HL-60 (cell line): ENCODE measurements around the gene UBTD2.

Source experiments
- DNase-seq, 2 experiments: peaks; one replicate each; pipeline ENCODE4 v3.0.0-alpha.2; 2010 to 2020; ENCODE audit warnings: low read depth in 1 of 2, low spot score in 1 of 2
- H3K27ac ChIP-seq: fragments of 250-450 bp; sonication (Bioruptor Pico); replicated peaks from 2 replicates; pipeline ENCODE4 v1.5.1; 2020; ENCODE audit warnings: mild to moderate bottlenecking, moderate library complexity
- H3K27me3 ChIP-seq: fragments of 250-450 bp; sonication (Bioruptor Pico); 2 replicates; pipeline ENCODE4 v1.5.1; 2021; ENCODE audit warnings: mild to moderate bottlenecking, moderate library complexity; ENCODE audit not compliant: insufficient read depth, poor library complexity, severe bottlenecking
- H3K4me3 ChIP-seq: replicated peaks from 2 replicates; pipeline ENCODE4 v1.5.1; 2011; ENCODE audit warnings: mild to moderate bottlenecking, control low read depth, low read length; ENCODE audit not compliant: insufficient read depth
- GABPA ChIP-seq: IDR thresholded peaks from 2 replicates; pipeline ENCODE4 v1.6.1; 2012; ENCODE audit warnings: low read depth
- POLR2AphosphoS5 ChIP-seq: IDR thresholded peaks from 2 replicates; pipeline ENCODE4 v1.6.1; 2012; ENCODE audit warnings: low read depth
- SPI1 ChIP-seq: IDR thresholded peaks from 2 replicates; pipeline ENCODE4 v1.6.1; 2012; ENCODE audit warnings: low read depth, mild to moderate bottlenecking, borderline replicate concordance
- TF ChIP-seq, protein P1 (sequence below): IDR thresholded peaks from one replicate; pipeline ENCODE4 v1.5.1; 2011; ENCODE audit warnings: low read length, control low read depth, inconsistent platforms; ENCODE audit not compliant: insufficient read depth
- TF ChIP-seq, protein P2 (sequence below): IDR thresholded peaks from 2 replicates; pipeline ENCODE4 v1.6.1; 2012; ENCODE audit warnings: low read depth; ENCODE audit not compliant: insufficient replicate concordance

UBTD2 gene

DNA sequence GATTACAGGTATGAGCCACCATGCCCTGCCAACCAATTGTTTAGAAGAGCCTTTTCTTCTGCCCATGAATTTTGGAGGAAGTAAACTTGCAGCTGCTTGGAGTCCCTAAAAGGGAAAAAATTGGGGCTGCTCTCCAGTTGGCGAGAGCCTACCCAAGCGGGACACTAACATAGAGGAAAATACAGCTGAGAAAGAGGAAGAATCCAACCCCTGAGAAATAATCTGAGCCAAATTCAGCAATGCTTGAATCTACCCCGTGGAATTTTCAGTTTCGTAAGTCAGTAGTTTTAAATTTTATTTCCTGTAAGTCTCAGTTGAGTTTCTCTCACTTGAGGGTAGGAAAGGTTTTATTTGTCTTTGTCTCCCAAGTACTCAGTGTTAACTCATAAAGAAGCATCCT, 30.4 kb upstream of the UBTD2 start:
- TF ChIP-seq POLR2AphosphoS5 (no peak), GABPA (no peak), SPI1 (no peak)
- TF ChIP-seq, protein P1, sequence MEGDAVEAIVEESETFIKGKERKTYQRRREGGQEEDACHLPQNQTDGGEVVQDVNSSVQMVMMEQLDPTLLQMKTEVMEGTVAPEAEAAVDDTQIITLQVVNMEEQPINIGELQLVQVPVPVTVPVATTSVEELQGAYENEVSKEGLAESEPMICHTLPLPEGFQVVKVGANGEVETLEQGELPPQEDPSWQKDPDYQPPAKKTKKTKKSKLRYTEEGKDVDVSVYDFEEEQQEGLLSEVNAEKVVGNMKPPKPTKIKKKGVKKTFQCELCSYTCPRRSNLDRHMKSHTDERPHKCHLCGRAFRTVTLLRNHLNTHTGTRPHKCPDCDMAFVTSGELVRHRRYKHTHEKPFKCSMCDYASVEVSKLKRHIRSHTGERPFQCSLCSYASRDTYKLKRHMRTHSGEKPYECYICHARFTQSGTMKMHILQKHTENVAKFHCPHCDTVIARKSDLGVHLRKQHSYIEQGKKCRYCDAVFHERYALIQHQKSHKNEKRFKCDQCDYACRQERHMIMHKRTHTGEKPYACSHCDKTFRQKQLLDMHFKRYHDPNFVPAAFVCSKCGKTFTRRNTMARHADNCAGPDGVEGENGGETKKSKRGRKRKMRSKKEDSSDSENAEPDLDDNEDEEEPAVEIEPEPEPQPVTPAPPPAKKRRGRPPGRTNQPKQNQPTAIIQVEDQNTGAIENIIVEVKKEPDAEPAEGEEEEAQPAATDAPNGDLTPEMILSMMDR = no peak
- TF ChIP-seq, protein P2, sequence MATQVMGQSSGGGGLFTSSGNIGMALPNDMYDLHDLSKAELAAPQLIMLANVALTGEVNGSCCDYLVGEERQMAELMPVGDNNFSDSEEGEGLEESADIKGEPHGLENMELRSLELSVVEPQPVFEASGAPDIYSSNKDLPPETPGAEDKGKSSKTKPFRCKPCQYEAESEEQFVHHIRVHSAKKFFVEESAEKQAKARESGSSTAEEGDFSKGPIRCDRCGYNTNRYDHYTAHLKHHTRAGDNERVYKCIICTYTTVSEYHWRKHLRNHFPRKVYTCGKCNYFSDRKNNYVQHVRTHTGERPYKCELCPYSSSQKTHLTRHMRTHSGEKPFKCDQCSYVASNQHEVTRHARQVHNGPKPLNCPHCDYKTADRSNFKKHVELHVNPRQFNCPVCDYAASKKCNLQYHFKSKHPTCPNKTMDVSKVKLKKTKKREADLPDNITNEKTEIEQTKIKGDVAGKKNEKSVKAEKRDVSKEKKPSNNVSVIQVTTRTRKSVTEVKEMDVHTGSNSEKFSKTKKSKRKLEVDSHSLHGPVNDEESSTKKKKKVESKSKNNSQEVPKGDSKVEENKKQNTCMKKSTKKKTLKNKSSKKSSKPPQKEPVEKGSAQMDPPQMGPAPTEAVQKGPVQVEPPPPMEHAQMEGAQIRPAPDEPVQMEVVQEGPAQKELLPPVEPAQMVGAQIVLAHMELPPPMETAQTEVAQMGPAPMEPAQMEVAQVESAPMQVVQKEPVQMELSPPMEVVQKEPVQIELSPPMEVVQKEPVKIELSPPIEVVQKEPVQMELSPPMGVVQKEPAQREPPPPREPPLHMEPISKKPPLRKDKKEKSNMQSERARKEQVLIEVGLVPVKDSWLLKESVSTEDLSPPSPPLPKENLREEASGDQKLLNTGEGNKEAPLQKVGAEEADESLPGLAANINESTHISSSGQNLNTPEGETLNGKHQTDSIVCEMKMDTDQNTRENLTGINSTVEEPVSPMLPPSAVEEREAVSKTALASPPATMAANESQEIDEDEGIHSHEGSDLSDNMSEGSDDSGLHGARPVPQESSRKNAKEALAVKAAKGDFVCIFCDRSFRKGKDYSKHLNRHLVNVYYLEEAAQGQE = no peak
- Histone ChIP-seq H3K27me3 (no peaks in the 10 kb centered on the region), H3K27ac (no peak overlapping the region), H3K4me3 (no peak overlapping the region)
- no peak for DNase-seq

DNA sequence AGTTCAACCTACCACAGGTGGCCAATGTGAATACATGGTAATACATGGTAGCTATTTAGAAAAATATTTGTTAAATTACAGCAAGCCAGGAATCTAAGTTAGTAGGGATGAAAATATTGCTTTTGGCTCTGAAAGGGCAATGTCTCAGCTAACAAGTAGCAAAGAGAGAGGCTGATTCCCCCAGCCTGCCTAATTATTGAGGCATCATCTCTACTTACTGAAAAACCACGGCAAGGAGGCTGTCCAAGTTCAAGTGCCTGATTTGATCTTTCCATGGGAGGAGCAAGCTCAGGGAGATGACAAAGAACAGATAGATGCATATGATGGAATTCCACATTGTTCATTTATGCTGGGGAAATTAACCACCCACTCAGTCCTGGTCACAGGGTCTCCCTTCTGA, 28.7 kb upstream of the UBTD2 start:
- Histone ChIP-seq H3K27ac (no peak overlapping the region), H3K27me3 (no peaks in the 10 kb centered on the region), H3K4me3 (no peak overlapping the region)
- DNase-seq = no peak
- TF ChIP-seq SPI1 (no peak), POLR2AphosphoS5 (no peak), GABPA (no peak)
- TF ChIP-seq, protein P1 = no peak
- TF ChIP-seq, protein P2 = no peak

DNA sequence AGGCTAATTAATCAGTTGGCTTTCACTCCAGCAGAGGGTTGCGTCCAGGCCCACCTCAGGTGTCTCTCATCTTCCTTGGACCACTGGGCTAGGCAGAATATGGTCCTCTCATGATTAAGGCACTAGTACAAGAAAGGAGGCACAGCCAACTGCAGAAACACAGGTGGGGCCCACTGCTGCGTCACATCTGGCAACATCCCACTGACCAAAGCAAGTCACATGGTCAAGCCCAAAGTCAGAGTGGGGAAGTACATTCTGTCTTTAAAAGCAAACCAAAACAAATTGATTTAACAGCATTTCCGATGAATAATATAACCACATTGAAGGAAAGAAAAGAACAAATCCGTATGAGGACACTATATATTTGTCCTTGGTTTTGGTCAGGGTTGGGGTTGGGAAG, 28.0 kb upstream of the UBTD2 start:
- H3K27ac ChIP-seq = no peak overlapping the region
- no peak for TF ChIP-seq POLR2AphosphoS5
- no peak for TF ChIP-seq GABPA
- TF ChIP-seq SPI1 = no peak
- TF ChIP-seq, protein P2 = no peak
- TF ChIP-seq, protein P1 = no peak
- H3K27me3 ChIP-seq = no peaks in the 10 kb centered on the region
- no peak overlapping the region for H3K4me3 ChIP-seq
- no peak for DNase-seq
